GM12891 (cell line): Measurements from ENCODE around the gene SLC9A9.
"Not testable (repeated sequence)": the region's sequence is repeated elsewhere in the genome, so short reads cannot be mapped to it uniquely, and the experiment has no call there.

ENCODE experiments used
- PAX5 ChIP-seq: IDR thresholded peaks from 2 replicates; pipeline ENCODE4 v1.6.1; 2011; ENCODE audit warnings: low read length, moderate library complexity, mild to moderate bottlenecking; ENCODE audit not compliant: insufficient read depth, severe bottlenecking
- POLR2A ChIP-seq: IDR thresholded peaks from 2 replicates; pipeline ENCODE4 v1.6.1; 2011; ENCODE audit warnings: low read depth, low read length, control low read depth
- POLR2AphosphoS5 ChIP-seq: IDR thresholded peaks from 2 replicates; pipeline ENCODE4 v1.6.1; 2011; ENCODE audit warnings: low read depth, low read length, control low read depth
- POU2F2 ChIP-seq: IDR thresholded peaks from 2 replicates; pipeline ENCODE4 v1.6.1; 2011; ENCODE audit warnings: low read depth, mild to moderate bottlenecking, control low read depth, low read length, moderate library complexity
- SPI1 ChIP-seq: IDR thresholded peaks from 2 replicates; pipeline ENCODE4 v1.6.1; 2011; ENCODE audit warnings: low read depth, low read length, control low read depth
- TAF1 ChIP-seq: IDR thresholded peaks from 2 replicates; pipeline ENCODE4 v1.6.1; 2011; ENCODE audit warnings: low read depth, low read length, control low read depth

- TF ChIP-seq POLR2A, SPI1, TAF1, PAX5, POLR2AphosphoS5, POU2F2: not testable (repeated sequence)
These were observed 50.1 kb downstream of the SLC9A9 start for GRCh38 chr3:143798151-143798550.
